ENCODE results near the gene CD151. TPM values are rescaled to one million over a fixed set of nuclear protein-coding genes. Genes with fewer than 3 reads are reported as not detected.

Gene CD151
- total RNA-seq, 1 experiment from 2014 or later = 115 TPM

- TF ChIP-seq TCF7 (CRISPR knock-in tag; IDR thresholded peaks at IDR 0.05; ENCODE audit: low read depth) = peak; percentile 57; the same call in 1 of the 2 replicates
- no peak for TF ChIP-seq ZNF532 (CRISPR knock-in tag; IDR thresholded peaks at IDR 0.05; ENCODE audit: borderline replicate concordance)
- no peak for TF ChIP-seq MXD4 (CRISPR knock-in tag; IDR thresholded peaks at IDR 0.05; ENCODE audit: borderline replicate concordance)
- TF ChIP-seq SOX15 (CRISPR knock-in tag; IDR thresholded peaks at IDR 0.05) = no peak
- TF ChIP-seq ZNF416 (CRISPR knock-in tag; IDR thresholded peaks at IDR 0.05) = no peak
- TF ChIP-seq ZNF423 (CRISPR knock-in tag; IDR thresholded peaks at IDR 0.05) = no peak
- TF ChIP-seq, protein P1, sequence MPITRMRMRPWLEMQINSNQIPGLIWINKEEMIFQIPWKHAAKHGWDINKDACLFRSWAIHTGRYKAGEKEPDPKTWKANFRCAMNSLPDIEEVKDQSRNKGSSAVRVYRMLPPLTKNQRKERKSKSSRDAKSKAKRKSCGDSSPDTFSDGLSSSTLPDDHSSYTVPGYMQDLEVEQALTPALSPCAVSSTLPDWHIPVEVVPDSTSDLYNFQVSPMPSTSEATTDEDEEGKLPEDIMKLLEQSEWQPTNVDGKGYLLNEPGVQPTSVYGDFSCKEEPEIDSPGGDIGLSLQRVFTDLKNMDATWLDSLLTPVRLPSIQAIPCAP (CRISPR knock-in tag; IDR thresholded peaks at IDR 0.05) = no peak
- TF ChIP-seq ZNF138 (CRISPR knock-in tag; conservative IDR thresholded peaks at IDR 0.05) = no peak
- TF ChIP-seq GRHL2 (CRISPR knock-in tag; IDR thresholded peaks at IDR 0.05; ENCODE audit: insufficient replicate concordance, severe bottlenecking) = no peak
- TF ChIP-seq RORB (CRISPR knock-in tag; IDR thresholded peaks at IDR 0.05) = no peak
- TF ChIP-seq ZBTB21 (CRISPR knock-in tag; IDR thresholded peaks at IDR 0.05; ENCODE audit: borderline replicate concordance) = no peak; the same call in 1 of the 2 replicates
- TF ChIP-seq, protein P2, sequence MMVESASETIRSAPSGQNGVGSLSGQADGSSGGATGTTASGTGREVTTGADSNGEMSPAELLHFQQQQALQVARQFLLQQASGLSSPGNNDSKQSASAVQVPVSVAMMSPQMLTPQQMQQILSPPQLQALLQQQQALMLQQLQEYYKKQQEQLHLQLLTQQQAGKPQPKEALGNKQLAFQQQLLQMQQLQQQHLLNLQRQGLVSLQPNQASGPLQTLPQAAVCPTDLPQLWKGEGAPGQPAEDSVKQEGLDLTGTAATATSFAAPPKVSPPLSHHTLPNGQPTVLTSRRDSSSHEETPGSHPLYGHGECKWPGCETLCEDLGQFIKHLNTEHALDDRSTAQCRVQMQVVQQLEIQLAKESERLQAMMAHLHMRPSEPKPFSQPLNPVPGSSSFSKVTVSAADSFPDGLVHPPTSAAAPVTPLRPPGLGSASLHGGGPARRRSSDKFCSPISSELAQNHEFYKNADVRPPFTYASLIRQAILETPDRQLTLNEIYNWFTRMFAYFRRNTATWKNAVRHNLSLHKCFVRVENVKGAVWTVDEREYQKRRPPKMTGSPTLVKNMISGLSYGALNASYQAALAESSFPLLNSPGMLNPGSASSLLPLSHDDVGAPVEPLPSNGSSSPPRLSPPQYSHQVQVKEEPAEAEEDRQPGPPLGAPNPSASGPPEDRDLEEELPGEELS (CRISPR knock-in tag; IDR thresholded peaks at IDR 0.05) = peak; percentile 51; the same call in 1 of the 2 replicates
- TF ChIP-seq, protein P3, sequence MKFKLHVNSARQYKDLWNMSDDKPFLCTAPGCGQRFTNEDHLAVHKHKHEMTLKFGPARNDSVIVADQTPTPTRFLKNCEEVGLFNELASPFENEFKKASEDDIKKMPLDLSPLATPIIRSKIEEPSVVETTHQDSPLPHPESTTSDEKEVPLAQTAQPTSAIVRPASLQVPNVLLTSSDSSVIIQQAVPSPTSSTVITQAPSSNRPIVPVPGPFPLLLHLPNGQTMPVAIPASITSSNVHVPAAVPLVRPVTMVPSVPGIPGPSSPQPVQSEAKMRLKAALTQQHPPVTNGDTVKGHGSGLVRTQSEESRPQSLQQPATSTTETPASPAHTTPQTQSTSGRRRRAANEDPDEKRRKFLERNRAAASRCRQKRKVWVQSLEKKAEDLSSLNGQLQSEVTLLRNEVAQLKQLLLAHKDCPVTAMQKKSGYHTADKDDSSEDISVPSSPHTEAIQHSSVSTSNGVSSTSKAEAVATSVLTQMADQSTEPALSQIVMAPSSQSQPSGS (CRISPR knock-in tag; IDR thresholded peaks at IDR 0.05; ENCODE audit: borderline replicate concordance, low read depth) = 0 out of 2 replicates have a peak, but pooled peaks have one; percentile 41
- peak; percentile 62; the same call in 1 of the 2 replicates for TF ChIP-seq FOXK1 (CRISPR knock-in tag; IDR thresholded peaks at IDR 0.05)
- no peak for TF ChIP-seq NR1H2 (CRISPR knock-in tag; IDR thresholded peaks at IDR 0.05)
- no peak for TF ChIP-seq ETV6 (CRISPR knock-in tag; IDR thresholded peaks at IDR 0.05)
- peak; percentile 95 for TF ChIP-seq SP1 (CRISPR knock-in tag; conservative IDR thresholded peaks at IDR 0.05)
- TF ChIP-seq ATF1 (CRISPR knock-in tag; IDR thresholded peaks at IDR 0.05) = no peak; the same call in 1 of the 2 replicates
- TF ChIP-seq ZBTB43 (CRISPR knock-in tag; IDR thresholded peaks at IDR 0.05) = 0 out of 2 replicates have a peak, but pooled peaks have one; percentile 81
- TF ChIP-seq JAZF1 (CRISPR knock-in tag; IDR thresholded peaks at IDR 0.05) = no peak
- no peak for TF ChIP-seq EMX1 (CRISPR knock-in tag; IDR thresholded peaks at IDR 0.05)
- TF ChIP-seq ARID4B (CRISPR knock-in tag; IDR thresholded peaks at IDR 0.05; ENCODE audit: borderline replicate concordance) = peak; percentile 91
- no peak; the same call in 1 of the 2 replicates for TF ChIP-seq RELA (CRISPR knock-in tag; IDR thresholded peaks at IDR 0.05; ENCODE audit: borderline replicate concordance)
- TF ChIP-seq FOXP1 (CRISPR knock-in tag; IDR thresholded peaks at IDR 0.05; ENCODE audit: borderline replicate concordance) = peak; percentile 90
- TF ChIP-seq PRRX2 (CRISPR knock-in tag; IDR thresholded peaks at IDR 0.05) = no peak
These were observed 23.3 kb upstream of the CD151 start, which contains the start of gene RPLP2 (continued) for GRCh38 chr11:809287-810039.

Data from WTC11 (cell line).